ENCODE results near the gene TTC33.

DNA sequence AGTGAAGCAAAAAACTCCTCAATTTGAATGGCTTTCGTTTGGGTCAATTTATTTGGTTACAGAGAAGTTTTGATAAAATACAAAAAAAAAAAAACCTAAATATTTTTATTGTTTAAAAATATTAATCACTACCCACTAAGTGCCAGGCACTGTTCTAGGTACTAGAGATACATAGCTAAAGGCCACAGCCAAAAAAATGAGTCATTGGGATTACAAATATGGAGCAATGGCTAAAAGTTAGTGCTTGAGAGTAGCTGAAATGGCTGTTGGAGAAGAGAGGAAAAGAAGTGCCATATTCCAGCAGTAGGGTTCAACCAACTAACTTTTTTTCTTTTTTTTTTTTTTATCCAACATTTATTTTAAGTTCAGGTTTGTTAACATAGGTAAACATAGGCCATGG is 206.1 kb downstream of the TTC33 start:
- TF ChIP-seq, protein P1, sequence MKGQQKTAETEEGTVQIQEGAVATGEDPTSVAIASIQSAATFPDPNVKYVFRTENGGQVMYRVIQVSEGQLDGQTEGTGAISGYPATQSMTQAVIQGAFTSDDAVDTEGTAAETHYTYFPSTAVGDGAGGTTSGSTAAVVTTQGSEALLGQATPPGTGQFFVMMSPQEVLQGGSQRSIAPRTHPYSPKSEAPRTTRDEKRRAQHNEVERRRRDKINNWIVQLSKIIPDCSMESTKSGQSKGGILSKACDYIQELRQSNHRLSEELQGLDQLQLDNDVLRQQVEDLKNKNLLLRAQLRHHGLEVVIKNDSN (IDR thresholded peaks at IDR 0.05), result no peak
- TF ChIP-seq, protein P2, sequence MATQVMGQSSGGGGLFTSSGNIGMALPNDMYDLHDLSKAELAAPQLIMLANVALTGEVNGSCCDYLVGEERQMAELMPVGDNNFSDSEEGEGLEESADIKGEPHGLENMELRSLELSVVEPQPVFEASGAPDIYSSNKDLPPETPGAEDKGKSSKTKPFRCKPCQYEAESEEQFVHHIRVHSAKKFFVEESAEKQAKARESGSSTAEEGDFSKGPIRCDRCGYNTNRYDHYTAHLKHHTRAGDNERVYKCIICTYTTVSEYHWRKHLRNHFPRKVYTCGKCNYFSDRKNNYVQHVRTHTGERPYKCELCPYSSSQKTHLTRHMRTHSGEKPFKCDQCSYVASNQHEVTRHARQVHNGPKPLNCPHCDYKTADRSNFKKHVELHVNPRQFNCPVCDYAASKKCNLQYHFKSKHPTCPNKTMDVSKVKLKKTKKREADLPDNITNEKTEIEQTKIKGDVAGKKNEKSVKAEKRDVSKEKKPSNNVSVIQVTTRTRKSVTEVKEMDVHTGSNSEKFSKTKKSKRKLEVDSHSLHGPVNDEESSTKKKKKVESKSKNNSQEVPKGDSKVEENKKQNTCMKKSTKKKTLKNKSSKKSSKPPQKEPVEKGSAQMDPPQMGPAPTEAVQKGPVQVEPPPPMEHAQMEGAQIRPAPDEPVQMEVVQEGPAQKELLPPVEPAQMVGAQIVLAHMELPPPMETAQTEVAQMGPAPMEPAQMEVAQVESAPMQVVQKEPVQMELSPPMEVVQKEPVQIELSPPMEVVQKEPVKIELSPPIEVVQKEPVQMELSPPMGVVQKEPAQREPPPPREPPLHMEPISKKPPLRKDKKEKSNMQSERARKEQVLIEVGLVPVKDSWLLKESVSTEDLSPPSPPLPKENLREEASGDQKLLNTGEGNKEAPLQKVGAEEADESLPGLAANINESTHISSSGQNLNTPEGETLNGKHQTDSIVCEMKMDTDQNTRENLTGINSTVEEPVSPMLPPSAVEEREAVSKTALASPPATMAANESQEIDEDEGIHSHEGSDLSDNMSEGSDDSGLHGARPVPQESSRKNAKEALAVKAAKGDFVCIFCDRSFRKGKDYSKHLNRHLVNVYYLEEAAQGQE (IDR thresholded peaks at IDR 0.05; ENCODE audit: low read depth), result no peak
- TF ChIP-seq YY1 (IDR thresholded peaks at IDR 0.05; ENCODE audit: low read depth) (no peak), EP300 (IDR thresholded peaks at IDR 0.05; ENCODE audit: borderline replicate concordance) (no peak), RAD21 (IDR thresholded peaks at IDR 0.05; ENCODE audit: low read depth) (no peak)
